NCI-H1092 treated with DMSO at 0.1 percent for 48 hours (cell line): Measurements from ENCODE around the gene NCBP3.
"Not testable (repeated sequence)": the region's sequence is repeated elsewhere in the genome, so short reads cannot be mapped to it uniquely, and the experiment has no call there.

Experiments used
- DNase-seq: peaks from one replicate; lab custom pipeline; 2025; lab: John Stamatoyannopoulos, UW

Gene NCBP3

DNA sequence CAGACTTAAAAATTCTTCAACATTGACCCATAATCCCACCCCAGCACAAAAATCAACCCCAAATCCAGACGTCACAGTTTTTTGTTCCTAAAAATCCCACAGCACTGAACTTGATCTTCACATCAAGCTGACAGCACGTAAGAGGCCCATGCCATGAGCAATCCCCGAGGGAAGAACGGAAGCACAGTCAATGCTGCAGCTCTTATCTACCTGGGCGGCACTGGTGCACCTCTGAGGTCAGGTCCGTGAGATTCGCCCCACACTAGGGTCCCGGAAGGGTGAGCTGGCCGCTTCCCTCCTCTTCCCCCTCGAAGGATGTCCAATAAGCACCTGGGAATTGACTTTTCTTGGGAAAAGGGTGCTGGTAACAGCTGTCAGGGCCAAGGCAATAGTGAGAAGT lies 33.8 kb downstream of the NCBP3 start:
- no peak for DNase-seq

DNA sequence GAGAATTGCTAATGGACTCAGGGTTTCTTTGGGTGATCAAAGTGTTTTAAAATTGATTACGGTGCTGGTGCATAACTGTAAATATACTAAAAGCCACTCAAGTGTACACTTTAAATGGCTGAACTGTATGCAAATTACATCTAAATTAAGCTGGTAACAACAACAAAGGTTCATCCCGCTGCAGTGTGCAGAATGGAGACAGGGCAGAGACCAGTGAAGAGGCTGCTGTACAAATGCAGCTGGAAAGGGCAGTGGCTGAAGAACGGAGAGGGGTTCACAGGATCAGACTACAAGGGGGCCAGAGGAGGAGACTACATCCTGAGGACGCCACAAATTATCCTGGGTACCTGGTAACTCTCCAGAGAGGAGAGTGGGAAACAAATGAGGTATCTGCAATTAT lies 36.0 kb downstream of the NCBP3 start:
- no peak for DNase-seq

DNA sequence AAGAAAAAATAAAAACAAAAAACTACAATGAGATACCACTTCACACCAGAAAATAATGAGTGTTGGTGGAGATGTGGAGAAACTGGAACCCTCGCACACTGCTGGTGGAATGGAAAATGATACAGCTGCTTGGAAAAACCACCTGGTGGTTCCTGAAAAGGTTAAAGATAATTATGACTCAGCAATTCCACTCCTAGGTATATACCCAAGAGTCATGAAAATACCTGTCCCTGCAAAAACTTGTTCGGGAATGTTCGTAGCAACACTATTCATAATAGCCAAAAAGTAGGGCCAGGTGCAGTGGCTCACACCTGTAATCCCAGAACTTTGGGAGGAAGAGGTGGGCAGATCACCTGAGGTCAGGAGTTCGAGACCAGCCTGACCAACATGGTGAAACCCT lies 36.9 kb downstream of the NCBP3 start:
- no peak for DNase-seq

DNA sequence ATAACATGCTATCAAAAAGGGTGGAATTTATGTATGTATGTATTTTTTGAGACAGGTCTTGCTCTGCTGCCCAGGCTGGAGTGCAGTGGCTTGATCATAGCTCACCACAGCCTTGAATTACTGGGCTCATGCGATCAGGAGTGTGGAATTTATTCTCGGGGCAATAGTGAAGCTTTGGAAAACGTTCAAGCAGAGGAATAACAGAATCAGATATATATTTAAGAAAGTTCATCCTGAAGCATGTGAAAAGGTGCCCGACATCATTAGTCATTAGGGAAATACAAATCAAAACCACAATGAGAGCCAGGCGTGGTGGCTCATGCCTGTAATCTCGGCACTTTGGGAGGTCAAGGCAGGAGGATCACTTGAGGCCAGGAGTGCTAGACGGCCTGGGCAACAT lies 37.3 kb downstream of the NCBP3 start:
- no peak for DNase-seq

DNA sequence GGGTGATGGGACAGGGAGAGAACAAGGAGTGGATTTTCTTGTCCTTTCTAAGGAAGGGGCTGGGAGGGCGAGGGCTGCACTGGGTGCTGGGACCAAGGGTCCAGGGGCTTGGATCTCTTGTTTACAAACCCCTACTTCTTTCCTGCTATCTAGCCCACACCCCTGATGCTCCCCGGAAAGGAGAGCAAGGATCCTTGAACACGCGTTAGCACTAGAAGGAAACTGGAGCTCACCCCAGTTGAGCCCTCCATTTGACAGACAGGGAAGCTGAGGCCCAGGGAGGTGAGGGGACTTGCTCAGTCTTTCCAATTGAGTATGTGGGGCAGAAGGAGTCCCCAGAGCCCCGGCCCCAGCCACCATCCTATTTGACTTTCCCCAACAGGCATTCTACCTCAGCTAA lies 40.5 kb downstream of the NCBP3 start:
- DNase-seq: no peak

DNA sequence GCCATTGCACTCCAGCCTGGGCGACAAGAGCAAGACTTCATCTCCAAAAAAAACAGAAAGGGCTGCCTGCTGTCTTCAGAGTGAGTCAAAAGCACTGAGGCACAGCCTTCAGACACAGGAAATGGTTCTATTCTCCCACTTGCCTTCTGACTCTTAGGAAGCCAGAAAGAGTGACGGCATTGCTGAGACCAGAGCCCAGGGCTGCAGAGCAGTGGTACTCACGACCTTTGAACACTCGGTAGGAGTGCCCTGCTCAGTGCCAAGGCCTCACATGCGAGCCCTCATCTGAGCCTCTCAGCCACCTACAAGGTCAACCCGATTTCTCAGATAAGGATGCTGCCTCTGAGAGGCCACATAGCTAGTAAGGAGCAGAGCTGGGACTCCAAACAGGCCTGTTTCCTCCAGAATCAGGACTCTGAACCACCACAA lies 41.5 kb downstream of the NCBP3 start:
- no peak for DNase-seq

DNA sequence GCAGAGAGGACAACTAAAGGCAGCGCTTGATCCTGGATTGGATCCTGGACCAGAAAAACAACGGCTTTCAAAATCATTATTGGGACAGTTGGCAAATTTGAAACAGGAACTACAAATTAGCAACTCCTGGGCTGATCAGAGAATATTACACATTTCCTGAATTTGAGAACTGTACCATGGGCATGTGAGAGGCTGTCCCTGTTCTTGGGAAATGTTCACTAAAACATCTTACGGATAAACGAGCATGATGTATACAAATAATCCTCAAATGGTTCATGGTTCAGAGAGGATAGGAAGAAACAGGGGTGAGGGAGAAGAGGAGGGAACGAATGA lies 42.8 kb downstream of the NCBP3 start:
- no peak for DNase-seq

DNA sequence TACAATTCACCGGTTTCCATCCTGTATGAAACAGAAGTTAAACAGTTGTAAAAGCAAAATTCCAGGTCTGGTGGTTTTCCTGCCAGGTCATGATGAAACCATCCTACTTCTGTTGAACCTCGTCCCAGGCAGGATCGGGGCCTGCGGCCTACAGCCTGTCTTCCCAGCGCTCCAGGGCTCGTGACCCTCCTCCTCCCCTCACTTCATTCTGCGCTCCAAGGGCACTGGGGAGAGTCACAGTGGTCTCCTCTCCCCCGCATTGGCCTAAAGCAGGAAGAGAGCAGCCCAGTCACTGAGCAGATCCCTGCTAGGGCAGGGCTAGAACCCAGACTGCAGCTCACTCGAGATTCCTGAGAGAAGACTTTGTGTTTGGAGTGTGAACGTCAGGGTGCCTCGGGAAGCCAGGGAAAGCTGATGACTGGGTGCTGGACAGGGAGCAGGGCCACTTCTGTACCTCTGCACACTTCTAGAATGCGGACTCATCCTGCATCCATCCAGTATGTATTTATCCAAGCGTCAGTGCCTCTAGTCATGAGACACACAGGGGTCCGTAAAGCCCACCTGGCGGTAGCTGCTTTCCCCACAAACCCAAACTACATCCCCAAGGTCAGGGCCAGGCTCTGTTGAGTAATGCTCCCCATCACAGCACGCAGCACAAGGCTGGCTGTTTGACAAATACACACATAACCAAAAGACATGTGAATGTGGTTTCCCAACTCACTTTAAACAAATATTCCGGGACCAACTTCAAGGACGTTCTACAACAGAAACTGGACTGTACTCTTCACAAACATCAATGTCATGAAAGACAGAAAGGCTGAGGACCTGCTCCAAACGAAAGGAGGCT lies 43.4 kb downstream of the NCBP3 start:
- no peak for DNase-seq

DNA sequence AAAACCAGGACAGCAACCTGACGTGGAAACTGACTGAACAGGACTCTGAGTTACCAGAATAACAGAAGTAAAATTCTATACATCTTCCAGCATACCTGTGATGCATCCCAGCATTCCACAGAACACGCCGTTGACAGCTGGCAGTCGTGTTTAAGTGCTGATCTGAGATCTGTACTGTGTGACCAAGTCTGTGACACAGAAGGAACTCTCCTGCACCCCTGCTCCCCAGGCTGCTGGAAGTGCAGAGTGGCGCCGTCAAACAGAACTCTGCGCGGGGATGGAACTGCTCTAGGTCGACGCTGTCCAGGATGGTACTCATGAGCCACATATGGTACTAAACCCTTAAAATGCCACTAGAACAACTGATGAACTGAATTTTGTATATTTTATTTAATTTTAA lies 44.3 kb downstream of the NCBP3 start:
- DNase-seq: no peak

DNA sequence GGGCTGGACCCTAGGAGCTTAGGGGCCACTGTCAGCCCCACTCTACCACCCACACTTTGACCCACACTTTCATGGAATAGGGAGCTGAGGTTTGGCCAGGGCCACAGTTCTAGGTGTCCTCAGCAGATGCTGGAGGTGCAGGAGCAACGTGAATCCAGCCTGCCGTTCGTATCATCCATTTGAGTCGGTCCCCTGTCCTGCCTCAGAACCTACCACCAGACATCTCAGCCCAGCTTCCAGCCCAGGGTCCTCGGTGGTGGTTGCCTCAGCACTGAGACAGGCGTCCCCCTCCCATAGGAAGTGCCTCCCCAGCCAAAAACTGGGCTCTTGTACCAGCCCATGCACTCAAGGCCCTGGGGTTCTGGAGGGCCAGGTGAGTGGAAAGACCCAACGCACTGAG lies 44.7 kb downstream of the NCBP3 start:
- no peak for DNase-seq

DNA sequence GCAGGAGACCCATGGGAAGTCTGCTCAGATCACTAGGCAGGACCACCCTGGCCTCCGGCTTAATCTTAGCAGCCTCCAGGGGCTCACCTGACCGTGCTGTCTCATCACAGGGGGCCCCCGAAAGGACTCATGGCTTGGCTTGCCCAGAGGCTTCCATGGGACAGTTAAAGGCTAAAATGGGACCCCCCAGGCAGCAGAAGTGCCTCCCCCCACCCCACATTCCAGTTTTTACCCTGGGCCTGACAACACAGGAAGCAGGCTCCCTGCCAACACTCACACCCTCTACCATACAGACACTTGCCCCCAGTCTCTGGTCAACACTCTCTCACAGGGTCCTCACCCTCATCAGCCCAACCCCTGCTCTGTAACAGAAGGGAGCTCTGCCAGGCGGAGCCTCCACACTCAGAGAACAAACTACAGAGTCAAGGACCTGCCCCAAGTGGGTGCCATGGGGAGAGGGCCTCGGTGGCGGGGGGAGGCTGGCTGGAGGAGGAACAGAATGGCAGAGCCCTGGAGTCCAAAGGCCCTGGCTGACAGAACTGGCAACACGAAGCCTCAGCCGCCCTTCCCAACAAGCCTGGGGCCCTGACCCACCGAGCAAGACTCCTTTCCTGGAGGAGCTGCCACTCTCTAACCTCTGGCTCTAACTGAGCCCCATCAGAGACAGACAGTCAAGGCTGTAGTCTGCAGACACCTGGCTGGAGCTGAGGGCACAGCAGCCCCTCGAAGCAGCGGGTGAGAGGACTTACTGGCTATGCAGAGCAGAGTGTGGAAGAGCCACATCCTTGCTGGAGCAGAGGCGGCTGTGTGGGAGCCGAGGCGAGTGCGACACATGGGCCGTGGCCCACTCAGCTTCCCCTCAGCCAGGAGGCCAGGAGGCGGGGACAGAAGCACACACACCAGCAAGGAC lies 45.4 kb downstream of the NCBP3 start, which contains the start of gene ITGAE:
ITGAE (minus strand) TSS at position 827 of the 910 bp plus-strand sequence; CDS start at position 783, 44 bp downstream.
- DNase-seq: no peak

DNA sequence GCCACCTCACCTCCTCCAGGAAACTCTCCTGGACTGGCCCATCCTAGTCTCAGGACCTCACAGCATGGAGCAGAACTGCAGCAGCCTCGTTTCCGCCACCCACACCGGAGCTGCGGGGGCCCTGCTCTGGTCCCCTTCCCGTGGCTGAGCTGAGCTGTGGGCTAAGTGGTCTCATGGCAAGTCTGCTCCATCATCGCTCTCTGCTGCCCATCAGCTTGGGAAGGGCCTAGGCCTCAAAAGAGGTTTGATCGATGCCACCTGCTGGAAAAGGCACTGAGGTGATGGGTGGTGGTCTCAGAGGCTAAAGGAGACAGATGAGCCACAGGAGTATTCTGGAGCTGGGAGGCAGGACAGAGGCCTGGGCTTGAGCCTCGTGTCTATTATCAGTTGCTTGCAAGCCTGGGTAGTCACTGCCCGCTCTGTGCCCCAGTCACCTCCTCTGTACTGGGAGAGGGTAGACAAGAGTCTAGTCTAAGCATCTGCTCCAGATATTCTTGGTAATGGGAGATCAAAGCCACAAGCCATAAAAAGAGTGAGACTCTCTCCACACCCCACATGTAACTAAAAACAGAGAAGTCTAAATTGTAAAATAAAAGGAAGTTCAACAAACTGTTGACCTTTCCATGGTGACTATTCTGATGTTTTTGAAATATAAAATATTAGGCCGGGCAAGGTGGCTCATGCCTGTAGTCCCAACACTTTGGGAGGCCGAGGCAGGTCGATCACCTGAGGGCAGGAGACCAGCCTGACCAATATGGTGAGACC lies 46.7 kb downstream of the NCBP3 start:
- no peak for DNase-seq

DNA sequence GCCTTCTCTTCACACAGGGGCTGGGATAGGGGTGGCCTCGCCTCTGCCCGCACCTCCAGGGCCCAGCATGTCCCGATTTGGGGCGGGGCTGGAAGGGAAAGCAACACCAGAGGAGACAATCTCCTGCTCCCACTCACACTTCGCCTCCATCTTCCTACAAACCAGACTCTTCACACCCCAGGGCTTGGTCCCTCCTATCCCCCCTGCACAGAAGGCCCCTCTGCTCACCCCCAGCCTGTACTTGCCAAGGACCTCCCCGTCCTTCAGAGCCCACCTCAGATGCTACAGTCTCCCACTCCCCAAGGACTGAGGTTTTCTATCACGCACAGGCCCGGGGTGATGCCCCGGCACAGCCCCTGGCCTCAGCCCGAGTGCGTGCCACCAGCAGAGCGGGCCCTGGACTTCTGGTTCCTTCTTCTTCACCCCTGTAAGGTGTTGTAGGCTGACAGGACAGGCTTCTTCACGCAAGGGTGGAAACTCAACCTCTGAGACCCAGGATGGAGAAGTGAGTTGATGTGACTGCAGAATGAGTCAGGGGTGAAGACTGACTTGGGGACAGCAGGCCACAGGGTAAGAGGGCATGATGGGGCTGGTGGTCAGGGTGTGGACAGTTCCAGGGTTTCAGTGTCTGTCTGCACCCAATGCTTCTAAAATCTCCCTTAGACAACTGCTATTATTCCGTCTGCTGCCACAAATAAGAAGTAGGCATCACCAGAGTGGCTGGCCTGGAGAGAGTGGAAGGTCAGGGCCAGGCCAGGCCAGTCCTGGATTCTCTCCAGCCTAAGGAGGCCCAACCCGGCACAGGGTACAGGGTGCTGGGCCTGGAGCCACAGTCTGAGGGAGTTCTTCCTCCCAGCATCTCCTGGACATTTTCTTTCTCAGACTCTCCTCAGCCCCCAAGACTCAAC lies 47.5 kb downstream of the NCBP3 start:
- no peak for DNase-seq

DNA sequence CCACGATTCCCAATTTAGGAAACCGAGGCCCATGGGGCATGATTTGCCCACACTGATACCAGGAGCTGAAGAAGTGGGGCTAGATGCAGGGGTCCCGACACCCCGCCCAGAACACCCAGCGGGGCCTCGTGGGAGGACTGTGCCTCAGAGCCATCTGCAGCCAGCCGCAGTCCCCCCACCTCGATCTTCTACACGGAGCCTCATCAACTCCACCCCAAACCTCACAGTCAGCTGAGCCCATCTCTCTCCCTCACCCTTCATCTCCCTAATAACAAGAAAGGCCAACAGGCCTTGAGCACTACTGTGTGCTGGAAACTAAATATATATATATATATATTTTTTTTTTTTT lies 49.2 kb downstream of the NCBP3 start:
- DNase-seq: no peak

DNA sequence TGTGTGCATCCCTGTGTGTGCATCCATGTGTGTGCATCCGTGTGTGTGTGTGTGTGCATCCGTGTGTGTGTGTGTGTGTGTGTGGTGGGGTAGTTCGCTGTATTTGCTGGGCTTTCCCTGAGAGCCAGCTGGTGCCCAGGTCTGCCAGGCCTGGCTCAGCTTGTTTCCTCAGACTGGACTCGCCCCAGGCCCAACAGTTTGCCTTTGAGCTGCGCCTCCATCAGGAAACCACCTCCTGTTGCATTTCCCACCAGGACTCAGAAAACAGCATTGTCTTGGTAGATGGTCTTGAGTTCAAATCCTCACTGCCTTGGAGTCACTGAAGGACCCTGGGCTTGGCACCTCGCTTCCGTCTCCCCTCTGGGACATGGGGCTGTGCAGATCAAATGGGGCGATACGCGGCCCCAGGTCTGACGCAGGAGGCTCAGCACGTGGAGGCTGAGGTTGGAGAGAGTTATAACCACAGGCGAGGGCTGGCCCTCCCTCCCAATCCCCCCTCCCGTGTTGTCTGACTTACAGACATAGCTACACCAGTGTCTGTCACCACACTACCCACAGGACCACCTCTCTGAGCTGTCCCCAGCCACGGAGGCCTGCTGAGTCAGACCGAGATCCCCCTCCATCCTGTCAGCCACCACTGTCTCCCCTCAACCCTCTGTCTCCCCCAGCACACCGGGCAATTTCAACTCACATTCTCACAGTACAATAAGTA lies 49.8 kb downstream of the NCBP3 start:
- no peak for DNase-seq

DNA sequence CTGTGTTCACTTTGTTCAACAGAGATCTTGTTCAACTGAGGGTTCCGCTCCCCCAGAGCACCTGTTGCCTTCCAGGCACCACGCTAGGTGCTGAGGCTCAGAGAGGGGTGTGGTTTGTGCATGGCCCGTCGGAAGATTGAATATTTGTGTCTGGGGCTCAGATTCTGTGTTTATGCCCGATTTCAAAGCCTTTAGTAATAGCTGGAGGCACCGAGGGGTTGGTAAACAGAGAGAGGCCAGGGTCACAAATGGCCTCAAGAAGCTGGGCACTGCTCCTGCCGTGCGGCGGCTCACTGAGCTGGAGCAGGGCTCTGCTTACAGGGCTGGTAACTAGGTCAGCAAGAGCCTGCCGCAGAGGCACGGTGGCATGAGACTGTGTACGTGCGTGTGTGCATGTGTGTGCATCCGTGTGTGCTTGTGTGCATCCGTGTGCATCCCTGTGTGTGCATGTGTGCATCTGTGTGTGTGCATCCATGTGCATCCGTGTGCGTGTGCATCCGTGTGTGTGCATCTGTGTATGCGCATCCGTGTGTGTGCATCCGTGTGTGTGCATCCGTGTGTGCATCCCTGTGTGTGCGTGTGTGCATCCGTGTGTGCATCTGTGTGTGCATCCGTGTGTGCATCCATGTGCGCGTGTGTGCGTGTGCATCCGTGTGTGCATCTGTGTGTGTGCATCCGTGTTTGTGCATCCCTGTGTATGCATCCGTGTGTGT lies 50.5 kb downstream of the NCBP3 start:
- no peak for DNase-seq

DNA sequence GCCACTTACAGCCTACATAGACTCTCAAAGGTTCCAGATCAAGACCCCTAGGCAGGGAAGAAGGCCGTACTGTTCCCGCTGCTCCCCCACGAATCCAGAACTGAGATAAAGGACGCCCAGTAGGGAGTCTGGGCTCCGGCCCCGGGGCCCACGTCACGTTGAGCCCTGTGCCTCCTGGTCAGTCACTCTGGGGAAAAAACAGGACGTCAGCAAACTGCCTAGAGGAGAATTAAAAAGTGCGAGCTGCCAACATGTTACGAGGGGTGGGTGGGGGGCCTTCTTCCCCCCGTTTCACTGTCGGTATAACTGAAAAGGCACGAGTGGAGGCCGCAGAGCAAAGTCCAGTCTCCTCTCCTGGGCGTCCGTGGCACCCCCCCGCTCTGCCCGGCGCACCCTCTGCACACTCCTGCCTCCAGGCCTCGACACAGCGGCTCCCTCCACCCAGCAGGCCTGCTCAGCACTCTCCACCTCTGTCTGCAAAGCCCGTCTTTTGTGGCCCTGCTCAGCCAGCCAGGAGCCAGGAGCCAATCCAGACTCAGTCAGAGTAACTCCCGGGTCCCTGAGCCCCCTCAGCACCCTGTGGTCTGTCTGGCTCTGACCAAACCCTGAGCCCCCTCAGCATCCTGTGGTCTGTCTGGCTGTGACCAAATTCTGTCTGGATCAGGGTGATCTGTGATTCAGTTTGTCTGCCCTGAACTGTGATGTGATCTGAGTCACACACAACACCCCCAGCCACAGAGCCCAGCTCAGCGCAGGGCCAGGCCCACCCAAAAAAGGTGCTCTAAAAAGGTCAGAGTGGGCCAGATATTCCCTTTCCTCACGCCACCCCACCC lies 51.3 kb downstream of the NCBP3 start:
- no peak for DNase-seq

DNA sequence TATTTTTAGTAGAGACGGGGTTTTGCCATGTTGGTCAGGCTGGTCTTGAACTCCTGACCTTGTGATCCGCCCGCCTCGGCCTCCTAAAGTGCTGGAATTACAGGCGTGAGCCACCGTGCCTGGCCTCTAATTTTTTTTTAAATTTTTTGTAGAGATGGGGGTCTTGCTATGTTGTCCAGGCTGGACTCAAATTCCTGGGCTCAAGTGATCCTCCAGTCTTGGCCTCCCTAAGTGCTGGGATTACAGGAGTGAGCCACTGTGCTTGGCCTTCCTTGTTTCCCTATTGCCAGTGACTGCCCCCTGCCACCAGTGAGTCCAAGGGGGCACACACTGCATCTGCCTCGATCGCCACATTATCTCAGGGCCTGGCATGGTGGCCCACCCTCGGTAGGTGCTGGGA lies 51.9 kb downstream of the NCBP3 start:
- not testable (repeated sequence) for DNase-seq

DNA sequence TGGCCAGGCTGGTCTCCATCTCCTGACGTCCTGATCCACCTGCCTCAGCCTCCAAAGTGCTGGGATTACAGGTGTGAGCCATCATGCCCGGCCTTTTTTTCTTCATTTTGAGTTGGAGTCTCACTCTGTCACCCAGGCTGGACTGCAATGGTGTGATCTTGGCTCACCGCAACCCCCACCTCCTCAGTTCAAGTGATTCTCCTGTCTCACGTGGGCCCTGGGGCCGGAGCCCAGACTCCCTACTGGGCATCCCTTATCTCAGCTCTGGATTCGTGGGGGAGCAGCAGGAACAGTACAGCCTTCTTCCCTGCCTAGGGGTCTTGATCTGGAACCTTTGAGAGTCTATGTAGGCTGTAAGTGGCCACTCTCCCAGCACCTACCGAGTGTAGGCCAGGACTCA lies 52.8 kb downstream of the NCBP3 start:
- DNase-seq: not testable (repeated sequence)
